Measurements from ENCODE around the gene SHANK1.

SHANK1 gene

DNA sequence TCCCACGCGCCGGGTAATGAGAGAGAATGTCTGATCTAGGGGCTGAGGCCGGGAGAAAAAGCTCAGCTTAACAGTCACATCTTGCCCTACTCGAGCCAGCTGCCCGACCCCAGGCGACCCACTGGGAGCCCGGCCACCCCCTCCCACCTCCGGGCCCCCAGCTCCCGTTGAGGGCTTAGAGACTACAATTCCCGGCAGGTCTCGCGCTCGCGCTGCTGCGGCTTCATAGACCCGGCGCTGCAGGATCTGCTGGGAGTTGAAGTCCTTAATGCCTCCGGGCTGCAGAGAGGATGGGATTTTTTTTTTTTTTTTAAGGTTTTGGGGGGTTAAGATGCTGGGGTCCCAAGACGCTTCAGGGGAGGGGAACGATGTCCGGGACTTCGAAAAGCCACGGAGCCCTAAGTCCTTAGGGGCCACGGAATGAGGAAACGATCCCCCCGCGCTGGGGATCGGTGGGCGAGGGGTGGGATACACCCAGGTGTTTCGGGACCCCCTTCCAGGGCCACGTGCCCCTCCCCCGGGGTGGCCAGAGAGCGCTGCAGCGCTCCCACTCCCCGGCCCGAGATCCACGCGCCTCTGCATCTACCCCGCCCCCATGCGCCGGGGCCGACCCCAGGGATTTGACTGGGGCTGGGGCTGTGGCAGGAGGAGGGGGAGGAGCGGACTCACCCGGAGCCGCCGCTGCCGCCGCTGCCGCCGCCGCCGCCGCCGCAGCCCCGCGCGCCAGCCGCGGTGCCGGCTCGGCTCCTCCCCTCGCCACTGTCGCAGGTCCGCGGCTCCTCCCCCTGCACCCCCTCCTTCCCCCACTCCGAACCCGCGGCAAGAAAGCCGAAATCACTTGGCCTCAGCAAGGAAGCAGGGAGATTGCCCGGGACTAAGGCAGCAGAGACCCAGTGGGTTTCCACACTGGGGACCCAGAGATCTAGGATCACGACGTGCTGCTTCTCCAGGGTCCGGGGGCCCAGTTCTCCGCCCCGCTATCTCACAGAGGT, 80.2 kb downstream of the SHANK1 start, which contains the start of gene SYT3:
TSS of gene SYT3 (minus strand) at position 761 of the 992 bp plus-strand sequence. CDS start 2,470 bp downstream, outside the sequence.
- H3K4me3 ChIP-seq (ENCODE audit: low read depth, low read length) = peak within 1 kb of the TSS; percentile 44
- TF ChIP-seq, protein P1, sequence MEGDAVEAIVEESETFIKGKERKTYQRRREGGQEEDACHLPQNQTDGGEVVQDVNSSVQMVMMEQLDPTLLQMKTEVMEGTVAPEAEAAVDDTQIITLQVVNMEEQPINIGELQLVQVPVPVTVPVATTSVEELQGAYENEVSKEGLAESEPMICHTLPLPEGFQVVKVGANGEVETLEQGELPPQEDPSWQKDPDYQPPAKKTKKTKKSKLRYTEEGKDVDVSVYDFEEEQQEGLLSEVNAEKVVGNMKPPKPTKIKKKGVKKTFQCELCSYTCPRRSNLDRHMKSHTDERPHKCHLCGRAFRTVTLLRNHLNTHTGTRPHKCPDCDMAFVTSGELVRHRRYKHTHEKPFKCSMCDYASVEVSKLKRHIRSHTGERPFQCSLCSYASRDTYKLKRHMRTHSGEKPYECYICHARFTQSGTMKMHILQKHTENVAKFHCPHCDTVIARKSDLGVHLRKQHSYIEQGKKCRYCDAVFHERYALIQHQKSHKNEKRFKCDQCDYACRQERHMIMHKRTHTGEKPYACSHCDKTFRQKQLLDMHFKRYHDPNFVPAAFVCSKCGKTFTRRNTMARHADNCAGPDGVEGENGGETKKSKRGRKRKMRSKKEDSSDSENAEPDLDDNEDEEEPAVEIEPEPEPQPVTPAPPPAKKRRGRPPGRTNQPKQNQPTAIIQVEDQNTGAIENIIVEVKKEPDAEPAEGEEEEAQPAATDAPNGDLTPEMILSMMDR (conservative IDR thresholded peaks at IDR 0.05; ENCODE audit: low read depth, low read length) = no peak
- peak; percentile 46 for DNase-seq (ENCODE audit: low read depth)

- TF ChIP-seq, protein P1 (conservative IDR thresholded peaks at IDR 0.05; ENCODE audit: low read depth, low read length) = no peak
- DNase-seq (ENCODE audit: low read depth) = no peak
- H3K4me3 ChIP-seq (ENCODE audit: low read depth, low read length) = no peak overlapping the region
Measured at GRCh38 chr19:50638600-50638999, 81.0 kb downstream of the SHANK1 start.

- H3K4me3 ChIP-seq (ENCODE audit: low read depth, low read length) = no peak overlapping the region
- TF ChIP-seq, protein P1 (conservative IDR thresholded peaks at IDR 0.05; ENCODE audit: low read depth, low read length) = no peak
- DNase-seq (ENCODE audit: low read depth) = no peak
Measured at GRCh38 chr19:50636317-50637085, 83.1 kb downstream of the SHANK1 start.

DNA sequence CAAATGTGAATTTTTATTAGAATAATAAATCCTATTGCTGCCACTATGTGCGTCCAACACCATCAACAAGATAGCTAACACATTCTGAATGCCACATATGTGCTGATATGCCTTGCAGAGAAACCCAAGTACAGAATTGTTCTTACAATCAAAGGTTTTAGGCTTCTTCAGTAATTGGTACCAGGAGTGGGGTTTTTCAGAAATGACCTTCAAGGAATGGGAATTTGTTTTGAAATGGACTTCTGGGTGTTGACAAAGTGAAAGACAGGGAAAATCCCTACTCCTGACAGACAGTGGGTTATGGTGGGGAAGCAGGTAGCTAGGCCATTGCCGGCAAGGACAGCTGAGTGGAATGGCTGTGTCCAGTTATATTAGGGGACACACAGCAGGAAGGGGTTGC, 85.6 kb downstream of the SHANK1 start:
- H3K4me3 ChIP-seq (ENCODE audit: low read depth, low read length) = no peak overlapping the region
- TF ChIP-seq, protein P1 (conservative IDR thresholded peaks at IDR 0.05; ENCODE audit: low read depth, low read length) = no peak

GRCh38 chr19:50633359-50633758, 86.2 kb downstream of the SHANK1 start:
- H3K4me3 ChIP-seq (ENCODE audit: low read depth, low read length) = no peak overlapping the region
- TF ChIP-seq, protein P1 (conservative IDR thresholded peaks at IDR 0.05; ENCODE audit: low read depth, low read length) = no peak
- DNase-seq (ENCODE audit: low read depth) = no peak

More for the DNA sequence above, 85.6 kb downstream of the SHANK1 start:
- DNase-seq (ENCODE audit: low read depth) = no peak

DNA sequence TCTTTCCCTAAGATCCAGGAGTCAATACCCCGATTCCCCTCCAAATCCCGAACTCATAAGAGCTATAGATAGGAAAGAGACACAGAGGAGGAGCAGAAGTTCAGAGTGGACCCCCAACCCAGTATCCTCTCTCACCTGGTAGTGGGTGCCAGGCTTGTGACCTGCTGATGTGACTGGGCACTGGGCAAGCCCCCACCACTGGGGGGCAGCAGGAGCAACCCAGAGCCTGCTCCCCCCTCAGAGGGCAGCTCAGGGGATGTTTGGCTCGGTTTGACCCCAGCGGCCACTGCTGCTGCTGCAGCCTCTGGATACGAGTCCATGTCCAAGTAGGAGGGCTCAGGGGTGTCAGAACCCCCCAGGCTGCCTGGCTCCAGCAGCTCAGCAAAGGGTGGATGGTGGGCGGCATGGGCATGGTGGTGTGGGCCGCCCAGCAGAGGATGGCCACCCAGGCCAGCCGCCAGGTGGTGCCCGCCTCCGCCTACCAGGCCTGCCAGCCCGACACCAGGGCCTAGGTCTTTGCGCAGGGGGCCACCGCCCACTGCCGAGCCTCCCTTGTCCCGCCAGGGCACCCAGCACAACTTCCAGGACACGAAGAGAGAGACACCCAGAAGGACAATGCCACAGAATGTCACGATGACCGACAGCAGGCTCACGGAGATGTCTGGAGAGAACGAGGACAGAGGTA, 87.3 kb downstream of the SHANK1 start:
- H3K4me3 ChIP-seq (ENCODE audit: low read depth, low read length) = no peak overlapping the region

More for the DNA sequence above, 87.3 kb downstream of the SHANK1 start:
- no peak for DNase-seq (ENCODE audit: low read depth)
- TF ChIP-seq, protein P1 (conservative IDR thresholded peaks at IDR 0.05; ENCODE audit: low read depth, low read length) = no peak

Data from choroid plexus epithelial cell (primary cell).